GM12878 (cell line): ENCODE data around the gene CAMTA1. TPM values are rescaled to one million over a fixed set of nuclear protein-coding genes. Genes with fewer than 3 reads are reported as not detected.
"Not testable (repeated sequence)": the region's sequence is repeated elsewhere in the genome, so short reads cannot be mapped to it uniquely, and the experiment has no call there.

Experiments used
- ATAC-seq: fragments of 200-7000 bp; cut with Tn5 transposase; 3 replicates; pipeline ENCODE4 v1.9.1; 2020; ENCODE audit warnings: mild to moderate bottlenecking, moderate library complexity
- BruUV-seq: library from RNA; stranded (reverse); fragments of 400-500 nt; replicated peaks from 2 replicates; lab custom pipeline; 2021; lab: Mats Ljungman, UMichigan
- CTCF ChIA-PET: fragments of 300-600 bp; sonication (Branson Sonifier 250); formaldehyde crosslinking; extraction: SDS; loops from one replicate; lab custom pipeline; 2021; ENCODE audit warnings: inconsistent platforms; lab: Yijun Ruan, JAX
- POLR2A ChIA-PET: fragments of 350-600 bp; formaldehyde crosslinking; extraction: SDS; loops from one replicate; lab custom pipeline; 2021; ENCODE audit warnings: inconsistent platforms; lab: Charles Lee
- RAD21 ChIA-PET: fragments of 300-600 bp; sonication (Branson Sonifier 250); formaldehyde crosslinking; loops from one replicate; lab custom pipeline; 2023; ENCODE audit warnings: antibody characterized with exemption; ENCODE audit not compliant: unreplicated experiment; lab: Charles Lee
- SMC1A ChIA-PET: fragments of 300-600 bp; sonication (Branson Sonifier 250); formaldehyde crosslinking; loops from one replicate; lab custom pipeline; 2023; ENCODE audit not compliant: unreplicated experiment, uncharacterized antibody; lab: Charles Lee
- DNase-seq: peaks from one replicate; pipeline ENCODE4 v3.0.0-alpha.2; 2011; ENCODE audit warnings: low read depth, low spot score
- FAIRE-seq: peaks from 3 replicates; lab custom pipeline; 2011; peaks lifted over from hg19 to GRCh38; lab: Jason Lieb, UNC
- H2AFZ ChIP-seq: 2 replicates; pipeline ENCODE4 v1.6.0; 2011; ENCODE audit warnings: low read depth, low read length, control low read depth; ENCODE audit not compliant: control insufficient read depth
- H3K27ac ChIP-seq: 2 replicates; pipeline ENCODE4 v1.5.1; 2011; ENCODE audit warnings: control low read depth; ENCODE audit not compliant: control insufficient read depth, insufficient read depth
- H3K27me3 ChIP-seq, 2 experiments: replicated peaks in 1 of 2; 2 replicates each; pipeline versions ENCODE4 v1.6.0 to v1.6.1; 2011; ENCODE audit warnings: low read length in 1 of 2; ENCODE audit not compliant: control insufficient read depth in 2 of 2, insufficient read depth in 2 of 2
- H3K36me3 ChIP-seq, 2 experiments: 2 replicates each; pipeline ENCODE4 v1.5.1; 2011; ENCODE audit warnings: low read length in 1 of 2; ENCODE audit not compliant: control insufficient read depth in 2 of 2, insufficient read depth in 2 of 2
- H3K4me1 ChIP-seq: 2 replicates; pipeline ENCODE4 v1.6.1; 2011; ENCODE audit warnings: mild to moderate bottlenecking, low read length, moderate library complexity, mixed read lengths; ENCODE audit not compliant: control insufficient read depth, insufficient read depth
- H3K4me2 ChIP-seq: 2 replicates; pipeline ENCODE4 v1.6.0; 2011; ENCODE audit warnings: control low read depth; ENCODE audit not compliant: control insufficient read depth, insufficient read depth
- H3K4me3 ChIP-seq: fragments of 200-600 bp; sonication (generic); 2 replicates; pipeline ENCODE4 v1.5.1; 2016
- H3K79me2 ChIP-seq: 2 replicates; pipeline ENCODE4 v1.6.0; 2011; ENCODE audit warnings: low read length; ENCODE audit not compliant: control insufficient read depth, insufficient read depth
- H3K9ac ChIP-seq: 2 replicates; pipeline ENCODE4 v1.8.0; 2011; ENCODE audit warnings: low read length, control low read depth, mixed read lengths; ENCODE audit not compliant: control insufficient read depth, insufficient read depth
- H3K9me3 ChIP-seq: replicated peaks from 3 replicates; pipeline ENCODE4 v1.5.1; 2011; ENCODE audit warnings: mild to moderate bottlenecking, low read length; ENCODE audit not compliant: control insufficient read depth, insufficient read depth
- H4K20me1 ChIP-seq: 2 replicates; pipeline ENCODE4 v1.6.0; 2011; ENCODE audit not compliant: control insufficient read depth, insufficient read depth
- HCFC1 ChIP-seq: fragments of 150-350 bp; IDR thresholded peaks from 2 replicates; pipeline ENCODE4 v1.6.1; 2014; ENCODE audit warnings: low read length
- NFYB ChIP-seq: IDR thresholded peaks from 2 replicates; pipeline ENCODE4 v1.6.1; 2011; ENCODE audit warnings: low read depth, mild to moderate bottlenecking, low read length, improper control_type of control experiment, moderate library complexity; ENCODE audit not compliant: insufficient read depth
- ZNF24 ChIP-seq: fragments of 450-650 bp; IDR thresholded peaks from 2 replicates; pipeline ENCODE4 v1.6.1; 2017; ENCODE audit warnings: antibody characterized with exemption, mild to moderate bottlenecking
- WGBS: methylation state at CpG from one replicate; pipeline ENCODE4 v1.1.6; 2016; ENCODE audit warnings: low lambda C conversion rate; ENCODE audit not compliant: insufficient replicate concordance, insufficient coverage; ENCODE audit errors: missing lambda C conversion rate; 5-methylcytosine and 5-hydroxymethylcytosine counted together
- in situ Hi-C: fragments of 300-500 bp; cut with MboI; formaldehyde crosslinking; loops from 9 replicates; pipeline ENCODE4 v1.14.3; 2018; ENCODE audit warnings: mixed read lengths
- intact Hi-C: fragments of 100-400 bp; cut with micrococcal nuclease; formaldehyde crosslinking; loops from one replicate; pipeline ENCODE4 v1.14.2; 2022; ENCODE audit not compliant: unreplicated experiment
- polyA plus RNA-seq, 11 experiments: library from polyadenylated mRNA; depleted of rRNA in 4 of 11; unstranded in 6 of 11; stranded (reverse) in 5 of 11; fragments of >200 nt; fragmentation: Nextera tagmentation in 4 of 11; fragmentation: Illumina TruSeq in 1 of 11; extraction: Ambion mirVana in 4 of 11; extraction: Trizol in 1 of 11; gene quantifications; 1 replicate in 1 of 11; 2 replicates in 10 of 11; pipeline versions ENCODE4 v1.2.1 to v1.2.3, GENCODE V29; 2011 to 2016; ENCODE audit warnings: inconsistent platforms in 2 of 11, missing spikeins in 2 of 11, low read depth in 1 of 11
- total RNA-seq, 4 experiments: library from RNA; depleted of rRNA in 3 of 4; stranded (reverse); fragments of >200 nt in 3 of 4; fragmentation: Illumina TruSeq in 1 of 4; extraction: Trizol in 1 of 4; gene quantifications; 2 replicates each; pipeline versions ENCODE4 v1.2.1 to v1.2.3, GENCODE V29; 2013 to 2021
- TF ChIP-seq, protein P1 (sequence below): fragments of 450-650 bp; IDR thresholded peaks from 2 replicates; pipeline ENCODE4 v1.6.1; 2017; ENCODE audit warnings: antibody characterized with exemption, mild to moderate bottlenecking, moderate library complexity
- TF ChIP-seq, protein P2 (sequence below): fragments of 450-650 bp; formaldehyde crosslinking; IDR thresholded peaks from 2 replicates; pipeline ENCODE4 v1.5.0; 2022; ENCODE audit warnings: mild to moderate bottlenecking, missing genetic modification characterization

The CAMTA1 gene
- total and polyA plus RNA-seq, 10 of the 15 experiments (the other 5 are each of a cell fraction or from before 2014, with no cell fraction given) = 37.7 to 148 (median 76.4) TPM

DNA sequence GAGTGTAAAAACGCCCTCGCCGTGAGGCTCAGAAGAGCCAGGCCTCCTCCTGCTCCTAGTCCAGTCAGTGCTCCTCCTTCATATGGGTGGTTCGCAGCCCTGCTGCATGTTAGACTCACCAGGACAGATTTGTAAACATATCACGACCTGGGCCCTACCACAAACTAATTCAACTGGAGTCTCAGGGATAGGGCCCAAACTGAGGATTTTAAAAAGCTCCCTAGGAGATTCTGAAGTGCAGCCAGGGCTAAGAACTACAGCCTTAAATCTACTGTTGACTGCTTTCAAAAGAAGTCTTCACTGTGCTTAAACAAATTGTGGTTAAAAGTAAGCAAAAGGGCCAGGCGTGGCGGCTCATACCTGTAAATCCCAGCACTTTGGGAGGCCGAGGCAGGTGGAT, 57.0 kb downstream of the CAMTA1 start (continued):
- TF ChIP-seq HCFC1 (no peak), ZNF24 (no peak), NFYB (no peak)
- TF ChIP-seq, protein P1, sequence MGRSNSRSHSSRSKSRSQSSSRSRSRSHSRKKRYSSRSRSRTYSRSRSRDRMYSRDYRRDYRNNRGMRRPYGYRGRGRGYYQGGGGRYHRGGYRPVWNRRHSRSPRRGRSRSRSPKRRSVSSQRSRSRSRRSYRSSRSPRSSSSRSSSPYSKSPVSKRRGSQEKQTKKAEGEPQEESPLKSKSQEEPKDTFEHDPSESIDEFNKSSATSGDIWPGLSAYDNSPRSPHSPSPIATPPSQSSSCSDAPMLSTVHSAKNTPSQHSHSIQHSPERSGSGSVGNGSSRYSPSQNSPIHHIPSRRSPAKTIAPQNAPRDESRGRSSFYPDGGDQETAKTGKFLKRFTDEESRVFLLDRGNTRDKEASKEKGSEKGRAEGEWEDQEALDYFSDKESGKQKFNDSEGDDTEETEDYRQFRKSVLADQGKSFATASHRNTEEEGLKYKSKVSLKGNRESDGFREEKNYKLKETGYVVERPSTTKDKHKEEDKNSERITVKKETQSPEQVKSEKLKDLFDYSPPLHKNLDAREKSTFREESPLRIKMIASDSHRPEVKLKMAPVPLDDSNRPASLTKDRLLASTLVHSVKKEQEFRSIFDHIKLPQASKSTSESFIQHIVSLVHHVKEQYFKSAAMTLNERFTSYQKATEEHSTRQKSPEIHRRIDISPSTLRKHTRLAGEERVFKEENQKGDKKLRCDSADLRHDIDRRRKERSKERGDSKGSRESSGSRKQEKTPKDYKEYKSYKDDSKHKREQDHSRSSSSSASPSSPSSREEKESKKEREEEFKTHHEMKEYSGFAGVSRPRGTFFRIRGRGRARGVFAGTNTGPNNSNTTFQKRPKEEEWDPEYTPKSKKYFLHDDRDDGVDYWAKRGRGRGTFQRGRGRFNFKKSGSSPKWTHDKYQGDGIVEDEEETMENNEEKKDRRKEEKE = no peak
- TF ChIP-seq, protein P2, sequence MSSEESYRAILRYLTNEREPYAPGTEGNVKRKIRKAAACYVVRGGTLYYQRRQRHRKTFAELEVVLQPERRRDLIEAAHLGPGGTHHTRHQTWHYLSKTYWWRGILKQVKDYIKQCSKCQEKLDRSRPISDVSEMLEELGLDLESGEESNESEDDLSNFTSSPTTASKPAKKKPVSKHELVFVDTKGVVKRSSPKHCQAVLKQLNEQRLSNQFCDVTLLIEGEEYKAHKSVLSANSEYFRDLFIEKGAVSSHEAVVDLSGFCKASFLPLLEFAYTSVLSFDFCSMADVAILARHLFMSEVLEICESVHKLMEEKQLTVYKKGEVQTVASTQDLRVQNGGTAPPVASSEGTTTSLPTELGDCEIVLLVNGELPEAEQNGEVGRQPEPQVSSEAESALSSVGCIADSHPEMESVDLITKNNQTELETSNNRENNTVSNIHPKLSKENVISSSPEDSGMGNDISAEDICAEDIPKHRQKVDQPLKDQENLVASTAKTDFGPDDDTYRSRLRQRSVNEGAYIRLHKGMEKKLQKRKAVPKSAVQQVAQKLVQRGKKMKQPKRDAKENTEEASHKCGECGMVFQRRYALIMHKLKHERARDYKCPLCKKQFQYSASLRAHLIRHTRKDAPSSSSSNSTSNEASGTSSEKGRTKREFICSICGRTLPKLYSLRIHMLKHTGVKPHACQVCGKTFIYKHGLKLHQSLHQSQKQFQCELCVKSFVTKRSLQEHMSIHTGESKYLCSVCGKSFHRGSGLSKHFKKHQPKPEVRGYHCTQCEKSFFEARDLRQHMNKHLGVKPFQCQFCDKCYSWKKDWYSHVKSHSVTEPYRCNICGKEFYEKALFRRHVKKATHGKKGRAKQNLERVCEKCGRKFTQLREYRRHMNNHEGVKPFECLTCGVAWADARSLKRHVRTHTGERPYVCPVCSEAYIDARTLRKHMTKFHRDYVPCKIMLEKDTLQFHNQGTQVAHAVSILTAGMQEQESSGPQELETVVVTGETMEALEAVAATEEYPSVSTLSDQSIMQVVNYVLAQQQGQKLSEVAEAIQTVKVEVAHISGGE (CRISPR knock-in tag) = no peak

DNA sequence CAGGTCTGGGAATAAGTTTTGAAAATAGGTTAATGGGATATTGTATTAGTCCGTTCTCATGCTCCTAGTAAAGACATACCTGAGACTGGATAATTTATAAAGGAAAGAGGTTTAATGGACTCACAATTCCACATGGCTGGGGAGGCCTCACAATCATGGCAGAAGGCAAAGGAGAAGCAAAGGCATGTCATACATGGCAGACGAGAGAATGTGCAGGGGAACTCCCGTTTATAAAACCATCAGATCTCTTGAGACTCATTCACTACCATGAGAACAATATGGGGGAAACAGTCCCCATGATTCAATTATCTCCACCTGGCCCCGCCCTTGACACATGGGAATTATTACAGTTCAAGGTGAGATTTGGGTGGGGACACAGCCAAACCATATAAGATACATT, 60.5 kb downstream of the CAMTA1 start:
- ChIA-PET CTCF (interaction anchor here (0.8 to 1.3 kb wide), 3 partner anchors 14 to 115 kb away, joined by 3 to 4 read pairs (median 4); no protein-coding TSS in a partner anchor), SMC1A (interaction anchor here (1.1 to 4.3 kb wide), 4 partner anchors 11 to 46 kb away, joined by 3 to 26 read pairs (median 5); no protein-coding TSS in a partner anchor)
- intact Hi-C loops, FAIRE-seq, H3K4me2 ChIP-seq, H3K36me3 ChIP-seq, POLR2A ChIA-PET, H3K27me3 ChIP-seq, BruUV-seq, H4K20me1 ChIP-seq, H3K4me1 ChIP-seq, H3K27ac ChIP-seq, DNase-seq, H3K9ac ChIP-seq, in situ Hi-C loops, H3K4me3 ChIP-seq, RAD21 ChIA-PET, ATAC-seq, H3K79me2 ChIP-seq, H2AFZ ChIP-seq, H3K9me3 ChIP-seq: not testable (repeated sequence)
- 94% methylated on average over 4 of the region's 4 CpGs for WGBS
